HEK293 (cell line): Measurements from ENCODE around the gene SMIM33.
A peak's percentile ranks its signal among the peaks of the same experiment; 100 is the strongest.

ENCODE experiments used
- CTCF ChIA-PET: fragments of 350-600 bp; formaldehyde crosslinking; extraction: SDS; loops from one replicate; lab custom pipeline; 2021; ENCODE audit warnings: antibody characterized with exemption; lab: Yijun Ruan, JAX
- POLR2A ChIA-PET: fragments of 300-600 bp; formaldehyde crosslinking; extraction: SDS; loops from one replicate; lab custom pipeline; 2020; ENCODE audit warnings: antibody characterized with exemption, inconsistent platforms; lab: Yijun Ruan, JAX
- H3K27ac ChIP-seq: fragments of 200-500 bp; sonication (Bioruptor generic); 2 replicates; pipeline ENCODE4 v1.5.1; 2014; ENCODE audit warnings: low read depth, low read length, control low read depth, inconsistent platforms; ENCODE audit errors: extremely low read depth
- H3K36me3 ChIP-seq, 2 experiments: fragments of 200-500 bp in 1 of 2; sonication (Bioruptor generic) in 1 of 2; 1 replicate in 1 of 2; 2 replicates in 1 of 2; pipeline ENCODE4 v1.5.1; 2014 to 2017; ENCODE audit warnings: inconsistent platforms in 2 of 2, low read length in 2 of 2; ENCODE audit not compliant: control insufficient read depth in 2 of 2, insufficient read depth in 1 of 2
- H3K4me1 ChIP-seq: fragments of 200-500 bp; sonication (Bioruptor generic); 2 replicates; pipeline ENCODE4 v1.5.1; 2014; ENCODE audit warnings: mild to moderate bottlenecking, low read length, inconsistent platforms; ENCODE audit not compliant: control insufficient read depth, insufficient read depth
- H3K4me3 ChIP-seq: 2 replicates; pipeline ENCODE4 v1.5.1; 2011; ENCODE audit warnings: low read depth, mild to moderate bottlenecking, control low read depth, low read length, moderate library complexity
- H3K9me3 ChIP-seq: fragments of 200-500 bp; sonication (Bioruptor generic); 2 replicates; pipeline ENCODE4 v1.5.1; 2014; ENCODE audit warnings: low read depth, low read length, inconsistent platforms; ENCODE audit not compliant: control insufficient read depth, insufficient read depth
- GLIS1 ChIP-seq: fragments of 450-650 bp; formaldehyde crosslinking; IDR thresholded peaks from 2 replicates; pipeline ENCODE4 v1.5.1; 2016; ENCODE audit warnings: missing biosample characterization, missing genetic modification characterization
- KLF1 ChIP-seq: fragments of 450-650 bp; formaldehyde crosslinking; IDR thresholded peaks from 2 replicates; pipeline ENCODE4 v1.5.1; 2016; ENCODE audit warnings: missing biosample characterization, missing genetic modification characterization
- PRDM1 ChIP-seq: fragments of 450-650 bp; formaldehyde crosslinking; IDR thresholded peaks from 2 replicates; pipeline ENCODE4; 2016; ENCODE audit warnings: missing biosample characterization, missing genetic modification characterization
- SCRT2 ChIP-seq: fragments of 450-650 bp; formaldehyde crosslinking; IDR thresholded peaks from 2 replicates; pipeline ENCODE4 v1.5.1; 2016; ENCODE audit warnings: missing biosample characterization, missing genetic modification characterization
- SP2 ChIP-seq: fragments of 450-650 bp; formaldehyde crosslinking; IDR thresholded peaks from 2 replicates; pipeline ENCODE4 v1.5.1; 2016; ENCODE audit warnings: missing biosample characterization, missing genetic modification characterization
- WT1 ChIP-seq: fragments of 450-650 bp; formaldehyde crosslinking; IDR thresholded peaks from 2 replicates; pipeline ENCODE4 v1.5.1; 2016; ENCODE audit warnings: missing biosample characterization, missing genetic modification characterization
- ZBTB48 ChIP-seq: fragments of 450-650 bp; formaldehyde crosslinking; IDR thresholded peaks from 2 replicates; pipeline ENCODE4 v1.5.1; 2016; ENCODE audit warnings: missing biosample characterization, missing genetic modification characterization
- ZFP41 ChIP-seq: fragments of 450-650 bp; formaldehyde crosslinking; IDR thresholded peaks from 2 replicates; pipeline ENCODE4 v1.5.1; 2016; ENCODE audit warnings: missing biosample characterization, missing genetic modification characterization, borderline replicate concordance
- ZFP69B ChIP-seq: fragments of 450-650 bp; formaldehyde crosslinking; IDR thresholded peaks from 2 replicates; pipeline ENCODE4 v1.5.1; 2016; ENCODE audit warnings: missing biosample characterization, missing genetic modification characterization
- ZNF155 ChIP-seq: fragments of 450-650 bp; formaldehyde crosslinking; IDR thresholded peaks from 2 replicates; pipeline ENCODE4 v1.5.1; 2016; ENCODE audit warnings: missing biosample characterization, missing genetic modification characterization
- ZNF157 ChIP-seq: fragments of 450-650 bp; formaldehyde crosslinking; IDR thresholded peaks from 2 replicates; pipeline ENCODE4 v1.5.1; 2016; ENCODE audit warnings: missing biosample characterization, missing genetic modification characterization
- ZNF350 ChIP-seq: fragments of 450-650 bp; formaldehyde crosslinking; IDR thresholded peaks from 2 replicates; pipeline ENCODE4 v1.5.0; 2017; ENCODE audit warnings: missing biosample characterization, mild to moderate bottlenecking, missing genetic modification characterization
- ZNF354C ChIP-seq: fragments of 450-650 bp; formaldehyde crosslinking; IDR thresholded peaks from 2 replicates; pipeline ENCODE4 v1.5.1; 2016; ENCODE audit warnings: missing biosample characterization, missing genetic modification characterization, low read depth, borderline replicate concordance
- ZNF473 ChIP-seq: fragments of 450-650 bp; formaldehyde crosslinking; IDR thresholded peaks from 2 replicates; pipeline ENCODE4 v1.5.1; 2017; ENCODE audit warnings: missing biosample characterization, missing genetic modification characterization
- ZNF561 ChIP-seq: fragments of 450-650 bp; IDR thresholded peaks from 2 replicates; pipeline ENCODE4 v1.5.1; 2018; ENCODE audit warnings: missing biosample characterization, missing genetic modification characterization, borderline replicate concordance
- ZNF571 ChIP-seq: fragments of 450-650 bp; formaldehyde crosslinking; IDR thresholded peaks from 2 replicates; pipeline ENCODE4 v1.5.0; 2017; ENCODE audit warnings: missing biosample characterization, missing genetic modification characterization
- ZNF76 ChIP-seq: fragments of 450-650 bp; formaldehyde crosslinking; IDR thresholded peaks from 2 replicates; pipeline ENCODE4; 2016; ENCODE audit warnings: low read depth, missing biosample characterization, missing genetic modification characterization, borderline replicate concordance
- ZNF768 ChIP-seq: fragments of 450-650 bp; formaldehyde crosslinking; IDR thresholded peaks from 2 replicates; pipeline ENCODE4 v1.5.1; 2018; ENCODE audit warnings: missing biosample characterization, mild to moderate bottlenecking, missing genetic modification characterization
- ZNF777 ChIP-seq: fragments of 450-650 bp; formaldehyde crosslinking; IDR thresholded peaks from 2 replicates; pipeline ENCODE4 v1.5.1; 2017; ENCODE audit warnings: missing biosample characterization, missing genetic modification characterization, borderline replicate concordance
- ZNF785 ChIP-seq: fragments of 450-650 bp; formaldehyde crosslinking; IDR thresholded peaks from 2 replicates; pipeline ENCODE4 v1.5.1; 2016; ENCODE audit warnings: missing biosample characterization, missing genetic modification characterization
- ZSCAN30 ChIP-seq: fragments of 450-650 bp; IDR thresholded peaks from 2 replicates; pipeline ENCODE4 v1.5.1; 2018; ENCODE audit warnings: missing biosample characterization, mild to moderate bottlenecking, missing genetic modification characterization, moderate library complexity
- ZXDB ChIP-seq: fragments of 450-650 bp; formaldehyde crosslinking; IDR thresholded peaks from 2 replicates; pipeline ENCODE4 v1.5.1; 2016; ENCODE audit warnings: missing biosample characterization, missing genetic modification characterization
- TF ChIP-seq, protein P1 (sequence below): fragments of 450-650 bp; formaldehyde crosslinking; IDR thresholded peaks from 2 replicates; pipeline ENCODE4 v1.5.1; 2016; ENCODE audit warnings: missing biosample characterization, missing genetic modification characterization, borderline replicate concordance
- TF ChIP-seq, protein P2 (sequence below): fragments of 450-650 bp; formaldehyde crosslinking; conservative IDR thresholded peaks from 2 replicates; pipeline ENCODE4 v1.5.1; 2016; ENCODE audit warnings: low read depth, missing biosample characterization, missing genetic modification characterization

The SMIM33 gene

DNA sequence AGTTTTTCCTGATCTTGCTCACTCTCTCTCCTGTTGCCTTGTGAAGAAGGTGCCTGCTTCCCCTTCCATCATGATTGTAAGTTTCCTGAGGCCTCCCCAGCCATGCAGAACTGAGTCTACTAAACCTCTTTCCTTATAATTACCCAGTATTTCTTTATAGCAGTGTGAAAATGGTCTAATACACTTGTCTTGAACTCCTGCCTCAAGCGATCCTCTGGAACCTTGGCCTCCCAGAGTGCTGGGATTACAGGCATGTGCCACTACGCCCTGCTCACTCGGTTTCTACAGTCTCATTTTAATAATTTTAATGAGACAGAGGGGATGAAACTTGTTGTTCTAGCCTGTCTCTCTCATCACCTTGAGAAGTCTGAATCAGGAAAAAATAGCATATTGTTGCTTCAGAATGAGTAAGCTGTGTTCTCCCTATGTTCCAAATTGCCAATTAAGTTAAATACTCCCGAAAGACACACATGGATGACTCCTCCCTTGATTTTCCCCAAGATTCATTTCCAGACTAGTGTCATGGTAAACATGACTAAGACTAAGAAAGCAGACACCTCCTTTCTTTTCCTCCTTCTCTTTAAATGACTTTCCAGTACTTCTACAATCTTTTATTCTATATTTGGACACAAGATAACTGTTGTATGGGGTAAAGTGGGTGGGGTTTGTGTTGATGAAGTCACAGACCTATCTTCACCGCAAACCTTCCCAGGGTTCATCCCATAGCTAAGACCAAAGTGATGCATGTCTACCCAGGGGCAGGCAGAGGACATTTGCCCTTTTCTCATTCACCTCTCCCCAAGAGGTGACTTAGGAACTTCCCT lies 23.6 kb upstream of the SMIM33 start:
- H3K4me3 ChIP-seq = no peak overlapping the region
- H3K9me3 ChIP-seq = no peaks in the 10 kb centered on the region
- H3K27ac ChIP-seq = no peak overlapping the region
- H3K36me3 ChIP-seq = no peaks in the 10 kb centered on the region; a peak in 1 of 3 replicates
- TF ChIP-seq ZXDB (tag by site-specific recombination) = no peak
- TF ChIP-seq ZNF777 (tag by site-specific recombination) = no peak
- TF ChIP-seq WT1 (tag by site-specific recombination) = peak; percentile 89
- peak; percentile 23; the same call in 1 of the 2 replicates for TF ChIP-seq PRDM1 (tag by site-specific recombination)
- no peak for TF ChIP-seq ZFP69B (tag by site-specific recombination)
- TF ChIP-seq ZSCAN30 = no peak
- TF ChIP-seq ZBTB48 (tag by site-specific recombination) = no peak
- no peak for TF ChIP-seq KLF1 (tag by site-specific recombination)
- POLR2A ChIA-PET = no interaction called here
- no peaks in the 10 kb centered on the region for H3K4me1 ChIP-seq
- CTCF ChIA-PET = interaction anchor here (0.9 kb wide), 1 partner anchor 8 kb away, joined by 3 read pairs; no protein-coding TSS in a partner anchor

DNA sequence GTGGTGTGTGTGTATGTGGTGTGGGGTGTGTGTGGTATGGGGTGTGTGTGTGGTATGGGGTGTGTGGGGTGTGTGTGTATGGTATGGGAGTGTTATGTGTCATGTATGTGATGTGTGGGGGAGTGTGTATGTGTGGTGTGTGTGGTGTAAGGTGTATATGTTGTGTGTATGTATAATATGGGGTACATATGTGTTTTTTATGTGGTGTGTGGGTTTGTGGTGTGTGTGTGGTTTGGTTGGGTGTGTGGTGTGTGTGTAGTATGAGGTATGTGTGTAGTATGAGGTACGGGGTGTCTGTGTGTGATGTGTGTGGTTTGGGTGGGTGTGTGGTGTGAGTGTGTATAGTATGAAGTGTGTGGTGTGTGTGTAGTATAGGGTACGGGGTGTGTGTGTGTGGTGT lies 19.6 kb upstream of the SMIM33 start:
- Histone ChIP-seq H3K4me3 (no peak overlapping the region), H3K9me3 (no peaks in the 10 kb centered on the region), H3K36me3 (no peaks in the 10 kb centered on the region; a peak in 1 of 3 replicates), H3K27ac (no peak overlapping the region), H3K4me1 (no peaks in the 10 kb centered on the region)
- POLR2A ChIA-PET = interaction anchor here (1.7 kb wide), 1 partner anchor 12 kb away, joined by 6 read pairs; the partner anchor contains the start of gene DNAJC18
- CTCF ChIA-PET = interaction anchor here (0.7 kb wide), 1 partner anchor 44 kb away, joined by 3 read pairs; no protein-coding TSS in a partner anchor
- TF ChIP-seq ZNF155 (tag by site-specific recombination) (no peak), ZNF785 (tag by site-specific recombination) (peak; percentile 77; the same call in 1 of the 2 replicates), GLIS1 (tag by site-specific recombination) (no peak), ZNF473 (tag by site-specific recombination) (no peak), ZFP41 (tag by site-specific recombination) (no peak), ZNF76 (no peak), SCRT2 (no peak), ZNF777 (tag by site-specific recombination) (no peak), ZNF354C (tag by site-specific recombination) (no peak), SP2 (tag by site-specific recombination) (no peak), ZNF561 (tag by site-specific recombination) (no peak), ZNF571 (tag by site-specific recombination) (0 out of 2 replicates have a peak, but pooled peaks have one; percentile 15), ZNF157 (tag by site-specific recombination) (0 out of 2 replicates have a peak, but pooled peaks have one; percentile 32), ZNF350 (tag by site-specific recombination) (no peak), ZNF768 (tag by site-specific recombination) (no peak)
- TF ChIP-seq, protein P1, sequence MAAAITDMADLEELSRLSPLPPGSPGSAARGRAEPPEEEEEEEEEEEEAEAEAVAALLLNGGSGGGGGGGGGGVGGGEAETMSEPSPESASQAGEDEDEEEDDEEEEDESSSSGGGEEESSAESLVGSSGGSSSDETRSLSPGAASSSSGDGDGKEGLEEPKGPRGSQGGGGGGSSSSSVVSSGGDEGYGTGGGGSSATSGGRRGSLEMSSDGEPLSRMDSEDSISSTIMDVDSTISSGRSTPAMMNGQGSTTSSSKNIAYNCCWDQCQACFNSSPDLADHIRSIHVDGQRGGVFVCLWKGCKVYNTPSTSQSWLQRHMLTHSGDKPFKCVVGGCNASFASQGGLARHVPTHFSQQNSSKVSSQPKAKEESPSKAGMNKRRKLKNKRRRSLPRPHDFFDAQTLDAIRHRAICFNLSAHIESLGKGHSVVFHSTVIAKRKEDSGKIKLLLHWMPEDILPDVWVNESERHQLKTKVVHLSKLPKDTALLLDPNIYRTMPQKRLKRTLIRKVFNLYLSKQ = no peak
- TF ChIP-seq, protein P2, sequence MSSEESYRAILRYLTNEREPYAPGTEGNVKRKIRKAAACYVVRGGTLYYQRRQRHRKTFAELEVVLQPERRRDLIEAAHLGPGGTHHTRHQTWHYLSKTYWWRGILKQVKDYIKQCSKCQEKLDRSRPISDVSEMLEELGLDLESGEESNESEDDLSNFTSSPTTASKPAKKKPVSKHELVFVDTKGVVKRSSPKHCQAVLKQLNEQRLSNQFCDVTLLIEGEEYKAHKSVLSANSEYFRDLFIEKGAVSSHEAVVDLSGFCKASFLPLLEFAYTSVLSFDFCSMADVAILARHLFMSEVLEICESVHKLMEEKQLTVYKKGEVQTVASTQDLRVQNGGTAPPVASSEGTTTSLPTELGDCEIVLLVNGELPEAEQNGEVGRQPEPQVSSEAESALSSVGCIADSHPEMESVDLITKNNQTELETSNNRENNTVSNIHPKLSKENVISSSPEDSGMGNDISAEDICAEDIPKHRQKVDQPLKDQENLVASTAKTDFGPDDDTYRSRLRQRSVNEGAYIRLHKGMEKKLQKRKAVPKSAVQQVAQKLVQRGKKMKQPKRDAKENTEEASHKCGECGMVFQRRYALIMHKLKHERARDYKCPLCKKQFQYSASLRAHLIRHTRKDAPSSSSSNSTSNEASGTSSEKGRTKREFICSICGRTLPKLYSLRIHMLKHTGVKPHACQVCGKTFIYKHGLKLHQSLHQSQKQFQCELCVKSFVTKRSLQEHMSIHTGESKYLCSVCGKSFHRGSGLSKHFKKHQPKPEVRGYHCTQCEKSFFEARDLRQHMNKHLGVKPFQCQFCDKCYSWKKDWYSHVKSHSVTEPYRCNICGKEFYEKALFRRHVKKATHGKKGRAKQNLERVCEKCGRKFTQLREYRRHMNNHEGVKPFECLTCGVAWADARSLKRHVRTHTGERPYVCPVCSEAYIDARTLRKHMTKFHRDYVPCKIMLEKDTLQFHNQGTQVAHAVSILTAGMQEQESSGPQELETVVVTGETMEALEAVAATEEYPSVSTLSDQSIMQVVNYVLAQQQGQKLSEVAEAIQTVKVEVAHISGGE (tag by site-specific recombination) = no peak
